Measurements from ENCODE around the gene ATP11B.

DNA sequence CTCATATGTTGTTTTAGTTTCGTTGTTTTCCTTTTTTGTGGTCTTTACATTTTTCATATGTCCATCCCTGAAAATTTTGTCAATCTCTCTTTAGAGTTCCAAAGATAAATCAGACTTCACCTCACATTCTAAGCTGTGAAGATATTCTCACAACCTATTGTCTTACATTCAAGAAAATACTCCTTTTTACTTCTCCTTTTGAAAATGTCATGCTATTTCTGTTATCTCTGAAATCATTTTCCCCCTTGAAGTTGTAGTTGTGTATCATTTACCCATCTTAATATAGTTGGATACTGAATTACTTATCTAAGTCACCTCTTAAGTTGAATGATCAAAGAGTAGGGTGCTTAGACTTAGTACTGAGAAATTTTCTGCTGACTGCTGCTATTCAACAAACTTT lies 112.7 kb downstream of the ATP11B start:
- TF ChIP-seq, protein P1, sequence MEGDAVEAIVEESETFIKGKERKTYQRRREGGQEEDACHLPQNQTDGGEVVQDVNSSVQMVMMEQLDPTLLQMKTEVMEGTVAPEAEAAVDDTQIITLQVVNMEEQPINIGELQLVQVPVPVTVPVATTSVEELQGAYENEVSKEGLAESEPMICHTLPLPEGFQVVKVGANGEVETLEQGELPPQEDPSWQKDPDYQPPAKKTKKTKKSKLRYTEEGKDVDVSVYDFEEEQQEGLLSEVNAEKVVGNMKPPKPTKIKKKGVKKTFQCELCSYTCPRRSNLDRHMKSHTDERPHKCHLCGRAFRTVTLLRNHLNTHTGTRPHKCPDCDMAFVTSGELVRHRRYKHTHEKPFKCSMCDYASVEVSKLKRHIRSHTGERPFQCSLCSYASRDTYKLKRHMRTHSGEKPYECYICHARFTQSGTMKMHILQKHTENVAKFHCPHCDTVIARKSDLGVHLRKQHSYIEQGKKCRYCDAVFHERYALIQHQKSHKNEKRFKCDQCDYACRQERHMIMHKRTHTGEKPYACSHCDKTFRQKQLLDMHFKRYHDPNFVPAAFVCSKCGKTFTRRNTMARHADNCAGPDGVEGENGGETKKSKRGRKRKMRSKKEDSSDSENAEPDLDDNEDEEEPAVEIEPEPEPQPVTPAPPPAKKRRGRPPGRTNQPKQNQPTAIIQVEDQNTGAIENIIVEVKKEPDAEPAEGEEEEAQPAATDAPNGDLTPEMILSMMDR (conservative IDR thresholded peaks at IDR 0.05 in 1 of 2, IDR thresholded peaks at IDR 0.05 in 1 of 2; ENCODE audit: extremely low read depth in 1 of 2, insufficient read depth in 1 of 2, low read depth in 1 of 2, low read length in 2 of 2): no peak
- TF ChIP-seq EZH2 (IDR thresholded peaks at IDR 0.05; ENCODE audit: borderline replicate concordance, low read length): no peak

All from mammary epithelial cell (primary cell).